ENCODE data around the gene CRYBG1. TPM values are rescaled to one million over a fixed set of nuclear protein-coding genes. Genes with fewer than 3 reads are reported as not detected.
"Not testable (repeated sequence)": the region's sequence is repeated elsewhere in the genome, so short reads cannot be mapped to it uniquely, and the experiment has no call there.

Gene CRYBG1
- total RNA-seq, 1 donor from 2014 or later, result 33.6 TPM

DNA sequence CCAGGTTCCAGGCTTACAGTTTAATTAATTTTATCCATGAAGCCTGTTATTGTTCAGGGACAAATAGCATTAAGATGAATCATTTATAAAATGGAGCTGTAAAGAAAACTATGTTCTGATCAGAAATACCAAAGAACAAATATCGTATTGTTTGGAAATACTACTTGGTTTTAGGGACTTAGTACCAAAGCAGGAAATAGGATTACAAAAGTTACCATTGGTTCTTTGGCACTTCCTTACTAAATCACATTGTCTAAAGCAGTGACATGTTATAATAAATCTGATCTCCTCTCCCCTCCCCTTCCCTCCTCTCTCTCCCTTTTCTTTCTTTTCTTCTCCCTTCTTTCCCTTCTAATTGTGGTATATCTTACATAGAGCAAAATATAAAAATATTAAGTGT is 29.6 kb downstream of the CRYBG1 start:
- H3K4me3 Mint-ChIP-seq, result no peak overlapping the region
- CTCF ChIA-PET, result no interaction called here
- intact Hi-C loops (cut with micrococcal nuclease), result no loop called here
- TF ChIP-seq, protein P1, sequence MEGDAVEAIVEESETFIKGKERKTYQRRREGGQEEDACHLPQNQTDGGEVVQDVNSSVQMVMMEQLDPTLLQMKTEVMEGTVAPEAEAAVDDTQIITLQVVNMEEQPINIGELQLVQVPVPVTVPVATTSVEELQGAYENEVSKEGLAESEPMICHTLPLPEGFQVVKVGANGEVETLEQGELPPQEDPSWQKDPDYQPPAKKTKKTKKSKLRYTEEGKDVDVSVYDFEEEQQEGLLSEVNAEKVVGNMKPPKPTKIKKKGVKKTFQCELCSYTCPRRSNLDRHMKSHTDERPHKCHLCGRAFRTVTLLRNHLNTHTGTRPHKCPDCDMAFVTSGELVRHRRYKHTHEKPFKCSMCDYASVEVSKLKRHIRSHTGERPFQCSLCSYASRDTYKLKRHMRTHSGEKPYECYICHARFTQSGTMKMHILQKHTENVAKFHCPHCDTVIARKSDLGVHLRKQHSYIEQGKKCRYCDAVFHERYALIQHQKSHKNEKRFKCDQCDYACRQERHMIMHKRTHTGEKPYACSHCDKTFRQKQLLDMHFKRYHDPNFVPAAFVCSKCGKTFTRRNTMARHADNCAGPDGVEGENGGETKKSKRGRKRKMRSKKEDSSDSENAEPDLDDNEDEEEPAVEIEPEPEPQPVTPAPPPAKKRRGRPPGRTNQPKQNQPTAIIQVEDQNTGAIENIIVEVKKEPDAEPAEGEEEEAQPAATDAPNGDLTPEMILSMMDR (IDR thresholded peaks at IDR 0.05), result no peak
- POLR2A ChIA-PET, result no interaction called here
- ATAC-seq (ENCODE audit: low read depth) (no peak), DNase-seq (no peak)
- H3K36me3 Mint-ChIP-seq (ENCODE audit: low read depth), result no peaks in the 10 kb centered on the region
- H3K27ac Mint-ChIP-seq, result no peak overlapping the region
- H3K9me3 Mint-ChIP-seq, result no peaks in the 10 kb centered on the region
- peaks cover 14% of the 10 kb centered on the region for H3K27me3 Mint-ChIP-seq
- H3K4me1 Mint-ChIP-seq, result no peaks in the 10 kb centered on the region

GRCh38 chr6:106396426-106397220 is 36.1 kb downstream of the CRYBG1 start:
- intact Hi-C loops (cut with micrococcal nuclease), result no loop called here
- TF ChIP-seq, protein P1 (IDR thresholded peaks at IDR 0.05), result no peak
- Mint-ChIP-seq H3K4me3 (no peak overlapping the region), H3K9me3 (no peaks in the 10 kb centered on the region), H3K27me3 (peaks cover 17% of the 10 kb centered on the region), H3K36me3 (ENCODE audit: low read depth) (no peaks in the 10 kb centered on the region), H3K4me1 (no peaks in the 10 kb centered on the region), H3K27ac (no peak overlapping the region)
- ChIA-PET CTCF (no interaction called here), POLR2A (no interaction called here)
- ATAC-seq (ENCODE audit: low read depth) (no peak), DNase-seq (no peak)

- Mint-ChIP-seq H3K4me1 (no peaks in the 10 kb centered on the region), H3K9me3 (no peaks in the 10 kb centered on the region), H3K27ac (no peak overlapping the region), H3K36me3 (ENCODE audit: low read depth) (no peaks in the 10 kb centered on the region), H3K27me3 (peaks cover 13% of the 10 kb centered on the region), H3K4me3 (no peak overlapping the region)
- intact Hi-C loops (cut with micrococcal nuclease), result no loop called here
- DNase-seq, result no peak
- ChIA-PET CTCF (no interaction called here), POLR2A (no interaction called here)
- TF ChIP-seq, protein P1 (IDR thresholded peaks at IDR 0.05), result no peak
- no peak for ATAC-seq (ENCODE audit: low read depth)
Measured at GRCh38 chr6:106397431-106397830, 36.9 kb downstream of the CRYBG1 start.

DNA sequence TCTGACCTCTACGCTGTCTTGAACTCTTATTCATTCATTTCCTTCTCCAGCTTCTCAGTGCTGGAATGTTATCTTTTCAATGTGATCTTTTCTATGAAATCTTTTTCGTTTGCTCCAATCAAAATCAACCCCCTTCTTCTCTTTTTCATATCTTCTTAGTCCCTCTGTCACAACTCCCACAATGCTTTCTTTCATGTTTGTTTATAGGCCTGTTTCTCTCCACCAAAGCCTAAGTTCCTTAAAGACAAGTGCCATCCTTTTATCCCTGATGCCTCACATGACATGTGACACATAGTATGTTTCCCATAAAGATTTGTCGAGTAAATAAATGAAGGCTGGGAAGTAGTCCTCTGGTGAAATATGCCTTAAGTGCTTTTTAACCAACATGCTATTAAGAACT is 38.1 kb downstream of the CRYBG1 start:
- Mint-ChIP-seq H3K27ac (no peak overlapping the region), H3K27me3 (peaks cover 20% of the 10 kb centered on the region), H3K4me3 (no peak overlapping the region), H3K36me3 (ENCODE audit: low read depth) (no peaks in the 10 kb centered on the region), H3K9me3 (no peaks in the 10 kb centered on the region), H3K4me1 (no peaks in the 10 kb centered on the region)
- intact Hi-C loops (cut with micrococcal nuclease), result no loop called here
- CTCF ChIA-PET, result no interaction called here
- POLR2A ChIA-PET, result no interaction called here
- DNase-seq (no peak), ATAC-seq (ENCODE audit: low read depth) (no peak)
- TF ChIP-seq, protein P1 (IDR thresholded peaks at IDR 0.05), result no peak

- DNase-seq; H3K27ac Mint-ChIP-seq; ATAC-seq (ENCODE audit: low read depth); H3K4me3 Mint-ChIP-seq; intact Hi-C loops (cut with micrococcal nuclease); H3K9me3 Mint-ChIP-seq; H3K4me1 Mint-ChIP-seq; CTCF ChIA-PET; POLR2A ChIA-PET; H3K36me3 Mint-ChIP-seq (ENCODE audit: low read depth): not testable (repeated sequence)
- peaks cover 38% of the 10 kb centered on the region for H3K27me3 Mint-ChIP-seq
Measured at GRCh38 chr6:106405044-106405443, 44.5 kb downstream of the CRYBG1 start.

DNA sequence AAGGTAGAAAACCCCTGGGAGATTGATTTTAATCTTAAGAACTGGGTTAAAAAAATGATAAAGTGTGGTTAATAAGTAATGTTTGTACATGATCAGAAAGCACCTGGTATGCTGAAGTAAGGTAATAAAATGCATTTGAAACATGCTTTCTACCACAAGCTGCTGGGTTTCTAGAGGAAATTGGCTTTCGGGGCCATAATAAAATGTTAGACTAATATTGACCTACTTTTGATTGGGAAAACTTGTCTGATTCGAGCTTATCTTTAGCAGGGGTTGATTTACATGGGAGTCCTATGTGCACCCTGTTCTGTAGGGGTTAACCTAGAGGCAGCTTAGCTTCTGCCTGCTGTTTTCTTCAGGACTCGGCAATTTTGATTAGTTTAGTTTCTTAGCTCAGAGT is 50.5 kb downstream of the CRYBG1 start:
- ChIA-PET POLR2A (no interaction called here), CTCF (no interaction called here)
- no peak overlapping the region for H3K4me3 Mint-ChIP-seq
- intact Hi-C loops (cut with micrococcal nuclease), result no loop called here
- TF ChIP-seq, protein P1 (IDR thresholded peaks at IDR 0.05), result no peak
- no peak overlapping the region for H3K27ac Mint-ChIP-seq
- DNase-seq (no peak), ATAC-seq (ENCODE audit: low read depth) (no peak)
- peaks cover 4% of the 10 kb centered on the region for H3K36me3 Mint-ChIP-seq (ENCODE audit: low read depth)
- H3K27me3 Mint-ChIP-seq, result peaks cover 22% of the 10 kb centered on the region
- no peaks in the 10 kb centered on the region for H3K4me1 Mint-ChIP-seq
- H3K9me3 Mint-ChIP-seq, result peaks cover 9% of the 10 kb centered on the region
